SK-N-SH (cell line): Measurements from ENCODE around the gene CDX1. TPM values are rescaled to one million over a fixed set of nuclear protein-coding genes. Genes with fewer than 3 reads are reported as not detected.

ENCODE experiments used
- CTCF ChIA-PET: fragments of 300-600, 350-600 bp; formaldehyde crosslinking; extraction: SDS; loops from one replicate; lab custom pipeline; 2021; lab: Yijun Ruan, JAX
- POLR2A ChIA-PET: fragments of 350-600 bp; sonication (Branson Sonifier 250); formaldehyde crosslinking; extraction: SDS; loops from one replicate; lab custom pipeline; 2020; ENCODE audit warnings: antibody characterized with exemption, inconsistent platforms; lab: Yijun Ruan, JAX
- DNase-seq: peaks from one replicate; pipeline ENCODE4 v3.0.0; 2012
- H2AFZ ChIP-seq: fragments of 200-600 bp; sonication (generic); 2 replicates; pipeline ENCODE4 v1.8.1; 2016; ENCODE audit warnings: antibody characterized with exemption, mild to moderate bottlenecking, low read depth
- H3F3A ChIP-seq: fragments of 200-600 bp; sonication (generic); replicated peaks from 2 replicates; pipeline ENCODE3; 2016; ENCODE audit warnings: antibody characterized with exemption, mild to moderate bottlenecking; ENCODE audit not compliant: insufficient read depth
- H3K27ac ChIP-seq, 2 experiments: fragments of 200-500 bp in 1 of 2; fragments of 200-600 bp in 1 of 2; sonication (Bioruptor generic) in 1 of 2; sonication (generic), shearing (Covaris generic) in 1 of 2; 2 replicates each; pipeline versions ENCODE4 v1.5.1 to v1.6.1; 2014 to 2016; ENCODE audit warnings: low read depth in 2 of 2, inconsistent platforms in 1 of 2, low read length in 1 of 2, mild to moderate bottlenecking in 1 of 2, mixed read lengths in 1 of 2
- H3K27me3 ChIP-seq: fragments of 200-600 bp; sonication (generic), shearing (Covaris generic); 2 replicates; pipeline ENCODE4 v1.6.1; 2016; ENCODE audit warnings: mixed run types; ENCODE audit not compliant: insufficient read depth
- H3K36me3 ChIP-seq, 2 experiments: fragments of 200-500 bp in 1 of 2; fragments of 200-600 bp in 1 of 2; sonication (Bioruptor generic) in 1 of 2; sonication (generic) in 1 of 2; replicated peaks in 1 of 2; 2 replicates each; pipeline versions ENCODE3 to v1.5.1; 2014 to 2016; ENCODE audit warnings: low read length in 1 of 2, mild to moderate bottlenecking in 1 of 2; ENCODE audit not compliant: insufficient read depth in 2 of 2, control insufficient read depth in 1 of 2
- H3K4me1 ChIP-seq, 2 experiments: fragments of 200-500 bp in 1 of 2; fragments of 200-600 bp in 1 of 2; sonication (Bioruptor generic) in 1 of 2; sonication (generic), shearing (Covaris generic) in 1 of 2; 2 replicates each; pipeline versions ENCODE4 v1.5.1 to v1.6.1; 2014 to 2016; ENCODE audit warnings: low read depth in 1 of 2, low read length in 1 of 2, mixed run types in 1 of 2; ENCODE audit not compliant: insufficient read depth in 2 of 2, control insufficient read depth in 1 of 2
- H3K4me2 ChIP-seq: fragments of 200-600 bp; sonication (generic), shearing (Covaris generic); 2 replicates; pipeline ENCODE4 v1.6.1; 2017; ENCODE audit warnings: mixed run types
- H3K4me3 ChIP-seq, 2 experiments: fragments of 200-500 bp in 1 of 2; fragments of 200-600 bp in 1 of 2; sonication (Bioruptor generic) in 1 of 2; sonication (generic), shearing (Covaris generic) in 1 of 2; 2 replicates each; pipeline versions ENCODE4 v1.5.1 to v1.8.1; 2014 to 2016; ENCODE audit warnings: low read depth in 2 of 2, inconsistent platforms in 1 of 2, low read length in 1 of 2, mild to moderate bottlenecking in 1 of 2, mixed read lengths in 1 of 2, moderate library complexity in 1 of 2
- H3K79me2 ChIP-seq: fragments of 200-600 bp; sonication (generic); 2 replicates; pipeline ENCODE4 v1.8.1; 2017; ENCODE audit warnings: mild to moderate bottlenecking; ENCODE audit not compliant: insufficient read depth
- H3K9ac ChIP-seq: fragments of 200-600 bp; sonication (generic); 2 replicates; pipeline ENCODE4 v1.6.1; 2017; ENCODE audit warnings: mixed run types
- H3K9me2 ChIP-seq: fragments of 200-600 bp; sonication (generic); 2 replicates; pipeline ENCODE4 v1.6.1; 2017; ENCODE audit warnings: mixed run types
- H3K9me3 ChIP-seq: fragments of 200-600 bp; sonication (generic); 2 replicates; pipeline ENCODE4 v1.6.1; 2017; ENCODE audit warnings: mixed run types, mild to moderate bottlenecking, moderate library complexity
- H4K20me1 ChIP-seq: fragments of 200-600 bp; sonication (generic); 2 replicates; pipeline ENCODE4 v1.6.1; 2017; ENCODE audit warnings: mild to moderate bottlenecking, mixed run types; ENCODE audit not compliant: insufficient read depth
- CHD2 ChIP-seq: fragments of 150-350 bp; IDR thresholded peaks from 2 replicates; pipeline ENCODE4 v1.6.1; 2018; ENCODE audit warnings: low read length; ENCODE audit not compliant: partially characterized antibody
- EP300 ChIP-seq, 2 experiments: IDR thresholded peaks; 2 replicates each; pipeline versions ENCODE4 v1.4.0 to v1.6.1; 2012; ENCODE audit warnings: borderline replicate concordance in 1 of 2, low read depth in 1 of 2, low read length in 1 of 2
- EZH2phosphoT487 ChIP-seq: fragments of 200-600 bp; sonication (generic); IDR thresholded peaks from 2 replicates; pipeline ENCODE4 v1.6.1; 2017; ENCODE audit warnings: low read depth, mixed run types, mild to moderate bottlenecking, antibody characterized with exemption, moderate library complexity, borderline replicate concordance
- FOSL2 ChIP-seq: IDR thresholded peaks from 2 replicates; pipeline ENCODE4 v1.4.0; 2012; ENCODE audit warnings: low read depth, mild to moderate bottlenecking, moderate library complexity, borderline replicate concordance
- FOXM1 ChIP-seq: IDR thresholded peaks from 2 replicates; pipeline ENCODE4 v1.4.0; 2012; ENCODE audit warnings: low read depth, mild to moderate bottlenecking
- GATA2 ChIP-seq: sonication (generic); formaldehyde crosslinking; IDR thresholded peaks from 2 replicates; pipeline ENCODE4 v1.5.0; 2020; ENCODE audit warnings: mild to moderate bottlenecking, missing genetic modification reagents
- JUND ChIP-seq: IDR thresholded peaks from 2 replicates; pipeline ENCODE4 v1.4.0; 2012
- NFIC ChIP-seq: IDR thresholded peaks from 2 replicates; pipeline ENCODE4 v1.4.0; 2012; ENCODE audit warnings: borderline replicate concordance
- NRF1 ChIP-seq: IDR thresholded peaks from 2 replicates; pipeline ENCODE4 v1.6.1; 2012; ENCODE audit warnings: low read depth, mild to moderate bottlenecking, low read length
- POLR2AphosphoS5 ChIP-seq: IDR thresholded peaks from 2 replicates; pipeline ENCODE4 v1.6.1; 2012; ENCODE audit warnings: low read depth, low read length
- RAD21 ChIP-seq: IDR thresholded peaks from 2 replicates; pipeline ENCODE4 v1.6.1; 2012; ENCODE audit warnings: mild to moderate bottlenecking, low read length
- RCOR1 ChIP-seq: fragments of 150-350 bp; IDR thresholded peaks from 2 replicates; pipeline ENCODE4 v1.6.1; 2017; ENCODE audit warnings: antibody characterized with exemption, low read length
- RFX5 ChIP-seq: IDR thresholded peaks from 2 replicates; pipeline ENCODE4 v1.6.1; 2012; ENCODE audit warnings: mild to moderate bottlenecking, improper control_type of control experiment, low read length
- SMC3 ChIP-seq: IDR thresholded peaks from 2 replicates; pipeline ENCODE4 v1.6.1; 2012; ENCODE audit warnings: low read depth, low read length, improper control_type of control experiment
- TAF1 ChIP-seq: IDR thresholded peaks from 2 replicates; pipeline ENCODE4 v1.6.1; 2012; ENCODE audit warnings: low read depth, mild to moderate bottlenecking, low read length, moderate library complexity, borderline replicate concordance
- TCF12 ChIP-seq: IDR thresholded peaks from 2 replicates; pipeline ENCODE4 v1.4.0; 2012
- TEAD4 ChIP-seq: IDR thresholded peaks from 2 replicates; pipeline ENCODE4 v1.4.0; 2012; ENCODE audit warnings: mild to moderate bottlenecking, borderline replicate concordance; ENCODE audit not compliant: insufficient read depth
- WGBS: methylation state at CpG from one replicate; pipeline ENCODE4 v1.1.6; 2017; ENCODE audit warnings: low lambda C conversion rate; 5-methylcytosine and 5-hydroxymethylcytosine counted together
- polyA plus RNA-seq, 3 experiments: library from polyadenylated mRNA; depleted of rRNA; stranded (reverse); fragments of >200 nt; gene quantifications; 2 replicates each; pipeline ENCODE4 v1.2.3, GENCODE V29; 2012
- TF ChIP-seq, protein P1 (sequence below): IDR thresholded peaks from 2 replicates; pipeline ENCODE4 v1.4.0; 2012; ENCODE audit warnings: low read depth
- TF ChIP-seq, protein P2 (sequence below): IDR thresholded peaks from 2 replicates; pipeline ENCODE4 v1.4.0; 2012; ENCODE audit warnings: low read depth, borderline replicate concordance

Gene CDX1
- polyA plus RNA-seq, 1 of the 3 experiments (the other 2 are of a cell fraction) = 0.23 TPM

DNA sequence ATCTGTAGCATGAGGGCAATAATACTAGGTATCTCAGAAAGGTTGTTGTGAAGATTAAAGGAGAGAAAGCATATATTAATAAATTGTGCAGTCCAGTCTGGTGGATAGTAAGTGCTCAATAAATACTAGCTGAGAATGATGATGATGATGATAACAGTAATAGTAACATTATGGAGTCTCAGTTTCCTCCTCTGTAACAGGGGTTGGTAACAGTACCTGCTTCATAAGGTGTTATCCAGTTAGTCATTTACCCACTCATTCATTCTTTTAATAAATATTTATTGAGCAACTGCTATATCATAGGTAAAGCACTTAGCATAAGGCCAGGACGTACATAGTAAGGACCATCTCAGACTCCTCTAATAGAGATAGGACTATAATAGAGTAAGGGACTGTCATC is 30.9 kb downstream of the CDX1 start:
- no peaks in the 10 kb centered on the region for H3F3A ChIP-seq
- no peaks in the 10 kb centered on the region for H3K9me2 ChIP-seq
- no peak overlapping the region for H3K9ac ChIP-seq
- DNase-seq = no peak
- H2AFZ ChIP-seq = no peak overlapping the region
- H3K27me3 ChIP-seq = peaks cover under 1% of the 10 kb centered on the region; the same call in 1 of the 2 replicates
- POLR2A ChIA-PET = no interaction called here
- H3K79me2 ChIP-seq = no peaks in the 10 kb centered on the region
- H3K4me2 ChIP-seq = no peak overlapping the region
- no peaks in the 10 kb centered on the region; a peak in 1 of 4 replicates for H3K4me1 ChIP-seq
- CTCF ChIA-PET = interaction anchor here (1.6 kb wide), 1 partner anchor 21 kb away, joined by 5 read pairs; no protein-coding TSS in a partner anchor
- H3K4me3 ChIP-seq = no peak overlapping the region
- no peak overlapping the region for H3K27ac ChIP-seq
- WGBS = 11% methylated on average over 1 of the region's 1 CpG
- no peaks in the 10 kb centered on the region for H4K20me1 ChIP-seq
- TF ChIP-seq FOSL2 (no peak), RFX5 (no peak), NRF1 (no peak), TAF1 (no peak), TCF12 (no peak), SMC3 (no peak)
- TF ChIP-seq, protein P1, sequence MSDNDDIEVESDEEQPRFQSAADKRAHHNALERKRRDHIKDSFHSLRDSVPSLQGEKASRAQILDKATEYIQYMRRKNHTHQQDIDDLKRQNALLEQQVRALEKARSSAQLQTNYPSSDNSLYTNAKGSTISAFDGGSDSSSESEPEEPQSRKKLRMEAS = no peak
- H3K9me3 ChIP-seq = no peaks in the 10 kb centered on the region
- H3K36me3 ChIP-seq = no peaks in the 10 kb centered on the region

DNA sequence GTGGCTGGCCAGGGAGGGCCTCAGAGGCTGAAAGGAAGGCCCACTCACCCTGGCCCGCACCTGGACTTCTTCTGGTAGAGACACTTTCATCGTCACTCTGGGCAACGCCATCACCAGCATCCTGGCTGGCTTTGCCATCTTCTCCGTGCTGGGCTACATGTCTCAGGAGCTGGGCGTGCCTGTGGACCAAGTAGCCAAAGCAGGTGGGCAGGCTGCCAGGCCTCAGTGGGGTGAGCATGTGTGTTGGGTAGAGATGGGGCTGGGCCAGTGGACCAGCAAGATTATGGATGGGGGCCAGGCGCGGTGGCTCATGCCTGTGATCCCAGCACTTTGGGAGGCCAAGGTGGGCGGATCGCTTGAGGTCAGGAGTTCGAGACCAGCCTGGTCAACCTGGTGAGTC is 35.9 kb downstream of the CDX1 start:
- H3F3A ChIP-seq = no peaks in the 10 kb centered on the region
- CTCF ChIA-PET = interaction anchor here (1.2 to 1.5 kb wide), 2 partner anchors 12 to 24 kb away, joined by 3 to 4 read pairs; partner anchors contain the start of gene SLC6A7
- no peaks in the 10 kb centered on the region for H3K36me3 ChIP-seq
- no peaks in the 10 kb centered on the region for H3K4me1 ChIP-seq
- no peak overlapping the region for H3K27ac ChIP-seq
- no peak for TF ChIP-seq FOSL2
- no peak for TF ChIP-seq EP300 (IDR thresholded peaks at IDR 0.05; ENCODE audit: borderline replicate concordance in 1 of 2, low read depth in 1 of 2, low read length in 1 of 2)
- TF ChIP-seq, all 33 proteins: peak for 0
- no peak overlapping the region for H3K9ac ChIP-seq
- H3K27me3 ChIP-seq = no peaks in the 10 kb centered on the region; the same call in 1 of the 2 replicates
- 84% methylated on average over 10 of the region's 10 CpGs for WGBS
- POLR2A ChIA-PET = no interaction called here
- DNase-seq = no peak
- H4K20me1 ChIP-seq = no peaks in the 10 kb centered on the region
- H3K9me2 ChIP-seq = no peaks in the 10 kb centered on the region
- H2AFZ ChIP-seq = no peak overlapping the region
- H3K4me3 ChIP-seq = no peak overlapping the region
- H3K79me2 ChIP-seq = no peaks in the 10 kb centered on the region
- no peak overlapping the region for H3K4me2 ChIP-seq
- H3K9me3 ChIP-seq = no peaks in the 10 kb centered on the region

DNA sequence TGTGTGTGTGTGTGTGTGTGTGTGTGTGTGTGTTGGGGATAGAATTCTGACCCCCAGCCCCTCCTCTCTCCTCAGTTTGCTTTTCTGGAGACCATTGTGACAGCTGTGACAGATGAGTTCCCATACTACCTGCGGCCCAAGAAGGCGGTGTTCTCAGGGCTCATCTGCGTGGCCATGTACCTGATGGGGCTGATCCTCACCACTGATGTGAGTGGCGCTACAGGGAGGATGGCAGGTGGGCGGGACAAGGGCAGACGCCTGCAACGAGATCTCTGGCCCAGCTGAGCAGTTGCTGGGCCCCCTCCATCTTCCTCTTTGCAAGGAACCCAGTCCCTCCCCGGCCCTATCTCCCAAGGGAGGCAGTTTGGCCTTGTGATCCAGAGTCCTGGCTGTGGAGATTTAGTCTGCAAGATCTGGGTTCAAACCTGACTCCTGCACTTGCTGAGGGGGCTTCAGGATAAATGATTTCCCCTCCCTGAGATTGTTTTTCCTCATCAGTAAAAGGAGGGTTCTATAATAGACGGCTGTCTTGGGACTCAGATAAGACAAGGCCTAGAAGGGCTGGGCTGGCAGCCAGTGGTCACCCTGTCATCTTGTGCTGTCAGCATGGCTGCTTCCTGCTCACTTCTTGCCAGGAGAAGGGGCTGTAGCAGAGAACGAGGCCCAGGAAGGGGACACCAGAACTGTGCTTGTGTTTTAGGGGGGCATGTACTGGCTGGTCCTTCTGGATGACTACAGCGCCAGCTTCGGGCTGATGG is 37.4 kb downstream of the CDX1 start:
- Histone ChIP-seq H3K36me3 (no peaks in the 10 kb centered on the region), H3K9me2 (no peaks in the 10 kb centered on the region), H3K4me3 (no peak overlapping the region), H3K4me1 (0 out of 4 replicates have a peak, but pooled peaks cover 0 to 4% of the 10 kb centered on the region in 2 experiments), H3K79me2 (no peaks in the 10 kb centered on the region), H3F3A (no peaks in the 10 kb centered on the region), H3K27ac (no peak overlapping the region), H3K9me3 (no peaks in the 10 kb centered on the region), H3K4me2 (no peak overlapping the region), H2AFZ (no peak overlapping the region), H3K27me3 (no peaks in the 10 kb centered on the region; the same call in 1 of the 2 replicates), H4K20me1 (no peaks in the 10 kb centered on the region), H3K9ac (no peak overlapping the region)
- ChIA-PET POLR2A (no interaction called here), CTCF (interaction anchor here (0.5 to 1.5 kb wide), 3 partner anchors 14 to 55 kb away, joined by 3 to 4 read pairs (median 3); partner anchors contain the start of gene SLC6A7)
- WGBS = 90% methylated on average over 10 of the region's 12 CpGs
- no peak for DNase-seq
- no peak for TF ChIP-seq TEAD4
- no peak for TF ChIP-seq EP300 (IDR thresholded peaks at IDR 0.05; ENCODE audit: borderline replicate concordance in 1 of 2, low read depth in 1 of 2, low read length in 1 of 2)
- no peak for TF ChIP-seq GATA2 (CRISPR knock-in tag)
- TF ChIP-seq EZH2phosphoT487 = no peak
- no peak for TF ChIP-seq RAD21
- TF ChIP-seq, protein P1 = no peak
- TF ChIP-seq FOXM1 = no peak
- TF ChIP-seq, protein P2, sequence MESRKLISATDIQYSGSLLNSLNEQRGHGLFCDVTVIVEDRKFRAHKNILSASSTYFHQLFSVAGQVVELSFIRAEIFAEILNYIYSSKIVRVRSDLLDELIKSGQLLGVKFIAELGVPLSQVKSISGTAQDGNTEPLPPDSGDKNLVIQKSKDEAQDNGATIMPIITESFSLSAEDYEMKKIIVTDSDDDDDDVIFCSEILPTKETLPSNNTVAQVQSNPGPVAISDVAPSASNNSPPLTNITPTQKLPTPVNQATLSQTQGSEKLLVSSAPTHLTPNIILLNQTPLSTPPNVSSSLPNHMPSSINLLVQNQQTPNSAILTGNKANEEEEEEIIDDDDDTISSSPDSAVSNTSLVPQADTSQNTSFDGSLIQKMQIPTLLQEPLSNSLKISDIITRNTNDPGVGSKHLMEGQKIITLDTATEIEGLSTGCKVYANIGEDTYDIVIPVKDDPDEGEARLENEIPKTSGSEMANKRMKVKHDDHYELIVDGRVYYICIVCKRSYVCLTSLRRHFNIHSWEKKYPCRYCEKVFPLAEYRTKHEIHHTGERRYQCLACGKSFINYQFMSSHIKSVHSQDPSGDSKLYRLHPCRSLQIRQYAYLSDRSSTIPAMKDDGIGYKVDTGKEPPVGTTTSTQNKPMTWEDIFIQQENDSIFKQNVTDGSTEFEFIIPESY = no peak
- TF ChIP-seq RCOR1 = no peak
- TF ChIP-seq POLR2AphosphoS5 = no peak
- no peak for TF ChIP-seq JUND
- no peak for TF ChIP-seq RFX5
- no peak for TF ChIP-seq CHD2
- no peak for TF ChIP-seq TAF1
- no peak for TF ChIP-seq TCF12
- TF ChIP-seq NFIC = no peak
